Smooth muscle cell (in vitro differentiated cells): ENCODE measurements around the gene POGLUT3. TPM values are rescaled to one million over a fixed set of nuclear protein-coding genes. Genes with fewer than 3 reads are reported as not detected.
A peak's percentile ranks its signal among the peaks of the same experiment; 100 is the strongest.

ENCODE experiments used
- DNase-seq: peaks from one replicate; lab custom pipeline; 2025; ENCODE audit not compliant: unreplicated experiment; lab: John Stamatoyannopoulos, UW
- H2AFZ ChIP-seq: fragments of 200-600 bp; sonication (generic); 2 replicates; pipeline ENCODE4 v1.6.0; 2016; ENCODE audit warnings: antibody characterized with exemption, low read depth, mild to moderate bottlenecking
- H3F3A ChIP-seq: fragments of 200-600 bp; sonication (generic); 2 replicates; pipeline ENCODE4 v1.6.0; 2017; ENCODE audit warnings: antibody characterized with exemption, low read depth
- H3K27ac ChIP-seq: fragments of 200-600 bp; sonication (generic); 2 replicates; pipeline ENCODE4 v1.5.1; 2016; ENCODE audit warnings: low read depth, mild to moderate bottlenecking
- H3K27me3 ChIP-seq: fragments of 200-600 bp; sonication (generic); 2 replicates; pipeline ENCODE4 v1.6.1; 2016; ENCODE audit warnings: low read depth, mild to moderate bottlenecking
- H3K36me3 ChIP-seq: fragments of 200-600 bp; sonication (generic); 2 replicates; pipeline ENCODE4 v1.5.1; 2016; ENCODE audit warnings: low read depth
- H3K4me1 ChIP-seq: fragments of 200-600 bp; sonication (generic); 2 replicates; pipeline ENCODE4 v1.5.1; 2016; ENCODE audit warnings: low read depth
- H3K4me2 ChIP-seq: fragments of 200-600 bp; sonication (generic); 2 replicates; pipeline ENCODE4 v1.6.0; 2016; ENCODE audit warnings: mild to moderate bottlenecking
- H3K4me3 ChIP-seq: fragments of 200-600 bp; sonication (generic); 2 replicates; pipeline ENCODE4 v1.5.1; 2016; ENCODE audit warnings: mild to moderate bottlenecking
- H3K79me2 ChIP-seq: fragments of 200-600 bp; sonication (generic); 2 replicates; pipeline ENCODE4 v1.6.0; 2016; ENCODE audit warnings: low read depth, mild to moderate bottlenecking
- H3K9ac ChIP-seq: fragments of 200-600 bp; sonication (generic); 2 replicates; pipeline ENCODE4 v1.6.0; 2016; ENCODE audit warnings: low read depth
- H3K9me3 ChIP-seq: fragments of 200-600 bp; sonication (generic); replicated peaks from 2 replicates; pipeline ENCODE4 v1.5.1; 2016; ENCODE audit warnings: low read depth
- H4K20me1 ChIP-seq: fragments of 200-600 bp; sonication (generic); 2 replicates; pipeline ENCODE4 v1.6.0; 2016; ENCODE audit warnings: low read depth
- WGBS: methylation state at CpG from one replicate; pipeline ENCODE4 v1.1.7; 2016; ENCODE audit warnings: low lambda C conversion rate; 5-methylcytosine and 5-hydroxymethylcytosine counted together
- polyA plus RNA-seq: library from polyadenylated mRNA; unstranded; fragments of >200 nt; fragmentation: Nextera tagmentation; extraction: Ambion mirVana; gene quantifications from 2 replicates; pipeline ENCODE4 v1.2.1, GENCODE V29; 2016
- total RNA-seq: library from RNA; depleted of rRNA; stranded (reverse); fragments of >200 nt; gene quantifications from 2 replicates; pipeline ENCODE4 v1.2.3, GENCODE V29; 2014
- TF ChIP-seq, protein P1 (sequence below): fragments of 200-600 bp; sonication (generic); IDR thresholded peaks from 2 replicates; pipeline ENCODE4 v1.5.1; 2017; ENCODE audit warnings: borderline replicate concordance, mild to moderate bottlenecking, antibody characterized with exemption; ENCODE audit not compliant: insufficient read depth, poor library complexity, severe bottlenecking

Gene POGLUT3
- total and polyA plus RNA-seq, 2 experiments from 2014 or later, result 34.4 to 50.4 TPM

DNA sequence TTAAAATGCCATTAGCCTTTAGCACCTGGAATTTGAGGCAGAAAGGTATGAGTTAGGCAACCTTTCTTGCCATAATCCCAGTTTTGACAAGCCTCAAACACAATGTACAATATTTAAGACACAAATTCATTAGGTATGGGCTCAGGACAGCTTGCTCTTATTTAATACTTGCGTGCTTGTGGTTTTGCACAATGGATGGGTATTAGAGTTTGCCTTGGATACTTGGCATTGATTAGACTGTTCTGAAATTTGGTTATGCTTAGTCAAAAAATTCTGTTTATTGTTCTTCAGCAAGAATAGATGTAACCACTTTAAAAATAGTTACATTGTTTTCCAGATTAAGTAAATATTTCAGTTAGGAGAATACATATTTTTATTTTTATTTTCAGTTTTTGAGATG, 25.5 kb downstream of the POGLUT3 start:
- Histone ChIP-seq H3K4me1 (peaks cover 2% of the 10 kb centered on the region), H3K79me2 (no peaks in the 10 kb centered on the region)
- WGBS, result 97% methylated on average over 1 of the region's 1 CpG

DNA sequence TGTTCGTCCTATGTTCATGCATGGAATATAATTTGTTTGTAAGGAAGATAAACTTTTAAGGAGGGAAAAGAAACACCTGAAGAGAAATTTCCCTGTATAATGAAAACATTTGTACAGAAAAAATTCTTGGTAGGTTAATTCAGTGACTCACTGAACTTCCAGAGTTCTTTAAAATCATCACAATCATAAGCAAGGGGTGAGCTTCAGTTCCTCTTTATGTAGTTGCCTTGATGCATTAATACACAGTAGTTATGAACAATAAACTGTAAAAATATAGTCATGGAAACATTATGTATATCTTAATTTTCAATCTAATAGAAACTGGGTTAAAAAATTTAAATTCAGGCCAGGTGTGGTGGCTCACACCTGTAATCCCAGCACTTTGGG, 29.7 kb downstream of the POGLUT3 start:
- H3K79me2 ChIP-seq, result no peaks in the 10 kb centered on the region
- H3K9me3 ChIP-seq, result no peaks in the 10 kb centered on the region
- peaks cover 8% of the 10 kb centered on the region for H3K4me1 ChIP-seq
- peak overlapping the region; percentile 93 for H2AFZ ChIP-seq
- no peaks in the 10 kb centered on the region for H3K27me3 ChIP-seq
- H3K36me3 ChIP-seq, result no peaks in the 10 kb centered on the region
- WGBS, result 34% methylated on average over 1 of the region's 1 CpG
- H3K4me3 ChIP-seq, result no peak overlapping the region
- H3K27ac ChIP-seq, result peak overlapping the region; percentile 96
- H3K9ac ChIP-seq, result no peak overlapping the region
- no peaks in the 10 kb centered on the region for H4K20me1 ChIP-seq
- TF ChIP-seq, protein P1, sequence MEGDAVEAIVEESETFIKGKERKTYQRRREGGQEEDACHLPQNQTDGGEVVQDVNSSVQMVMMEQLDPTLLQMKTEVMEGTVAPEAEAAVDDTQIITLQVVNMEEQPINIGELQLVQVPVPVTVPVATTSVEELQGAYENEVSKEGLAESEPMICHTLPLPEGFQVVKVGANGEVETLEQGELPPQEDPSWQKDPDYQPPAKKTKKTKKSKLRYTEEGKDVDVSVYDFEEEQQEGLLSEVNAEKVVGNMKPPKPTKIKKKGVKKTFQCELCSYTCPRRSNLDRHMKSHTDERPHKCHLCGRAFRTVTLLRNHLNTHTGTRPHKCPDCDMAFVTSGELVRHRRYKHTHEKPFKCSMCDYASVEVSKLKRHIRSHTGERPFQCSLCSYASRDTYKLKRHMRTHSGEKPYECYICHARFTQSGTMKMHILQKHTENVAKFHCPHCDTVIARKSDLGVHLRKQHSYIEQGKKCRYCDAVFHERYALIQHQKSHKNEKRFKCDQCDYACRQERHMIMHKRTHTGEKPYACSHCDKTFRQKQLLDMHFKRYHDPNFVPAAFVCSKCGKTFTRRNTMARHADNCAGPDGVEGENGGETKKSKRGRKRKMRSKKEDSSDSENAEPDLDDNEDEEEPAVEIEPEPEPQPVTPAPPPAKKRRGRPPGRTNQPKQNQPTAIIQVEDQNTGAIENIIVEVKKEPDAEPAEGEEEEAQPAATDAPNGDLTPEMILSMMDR, result no peak
- peak overlapping the region; percentile 94 for H3K4me2 ChIP-seq
- DNase-seq, result no peak
- peaks cover 10% of the 10 kb centered on the region for H3F3A ChIP-seq

More for the DNA sequence above, 25.5 kb downstream of the POGLUT3 start:
- Histone ChIP-seq H3K4me2 (no peak overlapping the region), H3K9ac (no peak overlapping the region), H3K4me3 (no peak overlapping the region), H3K9me3 (no peaks in the 10 kb centered on the region), H4K20me1 (no peaks in the 10 kb centered on the region), H3K27ac (no peak overlapping the region), H3F3A (peaks cover 10% of the 10 kb centered on the region), H3K36me3 (peaks cover 8% of the 10 kb centered on the region), H3K27me3 (no peaks in the 10 kb centered on the region), H2AFZ (no peak overlapping the region)
- TF ChIP-seq, protein P1, result no peak
- no peak for DNase-seq

DNA sequence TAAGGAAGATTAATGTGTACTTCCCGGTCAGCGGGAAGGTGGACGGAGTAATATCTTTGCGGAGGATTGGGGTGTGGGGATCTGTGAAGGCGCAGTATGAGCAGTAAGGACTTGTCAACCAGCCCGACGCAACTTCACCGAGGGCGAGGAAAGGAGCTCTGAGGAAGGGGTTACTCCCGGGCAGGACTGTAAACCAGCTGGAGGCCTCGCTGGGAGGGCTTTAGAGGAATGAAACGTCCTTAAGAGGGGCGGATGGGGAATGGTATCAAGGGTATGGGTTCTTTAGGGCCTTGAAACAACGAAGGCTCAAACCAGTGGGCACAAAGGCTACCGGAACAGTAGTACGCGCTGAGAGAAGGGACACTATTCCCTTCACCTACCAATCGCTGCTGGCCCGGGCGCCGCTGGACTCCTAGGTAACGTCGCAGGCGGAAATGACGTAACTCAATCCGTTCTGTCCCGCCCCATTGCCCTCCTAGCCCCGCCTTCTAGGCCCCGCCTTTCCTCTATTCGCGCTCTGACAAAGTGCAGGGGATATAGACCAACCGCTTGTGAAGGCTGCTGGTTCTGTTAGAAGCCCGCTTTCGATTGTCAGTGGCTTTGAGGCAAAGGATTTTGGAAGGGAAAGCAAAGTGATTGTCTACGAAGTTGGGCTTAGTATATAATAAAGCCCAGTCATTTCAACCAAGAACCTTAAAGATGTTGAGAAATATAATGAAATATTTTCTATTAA, 30.9 kb downstream of the POGLUT3 start, which contains the start of gene C11orf65:
C11orf65 (minus strand) TSS at position 439 of the 733 bp plus-strand sequence. CDS start 5,970 bp downstream, outside the sequence.
- peak within 1 kb of the TSS; percentile 73 for H3K4me3 ChIP-seq
- peak within 1 kb of the TSS; percentile 96 for H3K27ac ChIP-seq
- TF ChIP-seq, protein P1, result no peak
- WGBS, result under 1% methylated on average over 34 of the region's 35 CpGs
- H3K4me2 ChIP-seq, result peak within 1 kb of the TSS; percentile 94
- H3K9me3 ChIP-seq, result no peaks in the 10 kb centered on the region
- H3K4me1 ChIP-seq, result peaks cover 8% of the 10 kb centered on the region
- no peaks in the 10 kb centered on the region for H3K27me3 ChIP-seq
- peak within 1 kb of the TSS; percentile 97 for H3K9ac ChIP-seq
- DNase-seq, result peak; percentile 79
- H3K79me2 ChIP-seq, result no peaks in the 10 kb centered on the region
- peaks cover 10% of the 10 kb centered on the region for H3F3A ChIP-seq
- H4K20me1 ChIP-seq, result no peaks in the 10 kb centered on the region
- H3K36me3 ChIP-seq, result no peaks in the 10 kb centered on the region
- peak within 1 kb of the TSS; percentile 93 for H2AFZ ChIP-seq
